Fibroblast of skin of right quadriceps (primary cell): Measurements from ENCODE around the gene FBXO7.
"Not testable (repeated sequence)": the region's sequence is repeated elsewhere in the genome, so short reads cannot be mapped to it uniquely, and the experiment has no call there.

Experiments used
- DNase-seq: peaks from one replicate; pipeline ENCODE4 v3.0.0-alpha.2; 2013

Gene FBXO7

DNA sequence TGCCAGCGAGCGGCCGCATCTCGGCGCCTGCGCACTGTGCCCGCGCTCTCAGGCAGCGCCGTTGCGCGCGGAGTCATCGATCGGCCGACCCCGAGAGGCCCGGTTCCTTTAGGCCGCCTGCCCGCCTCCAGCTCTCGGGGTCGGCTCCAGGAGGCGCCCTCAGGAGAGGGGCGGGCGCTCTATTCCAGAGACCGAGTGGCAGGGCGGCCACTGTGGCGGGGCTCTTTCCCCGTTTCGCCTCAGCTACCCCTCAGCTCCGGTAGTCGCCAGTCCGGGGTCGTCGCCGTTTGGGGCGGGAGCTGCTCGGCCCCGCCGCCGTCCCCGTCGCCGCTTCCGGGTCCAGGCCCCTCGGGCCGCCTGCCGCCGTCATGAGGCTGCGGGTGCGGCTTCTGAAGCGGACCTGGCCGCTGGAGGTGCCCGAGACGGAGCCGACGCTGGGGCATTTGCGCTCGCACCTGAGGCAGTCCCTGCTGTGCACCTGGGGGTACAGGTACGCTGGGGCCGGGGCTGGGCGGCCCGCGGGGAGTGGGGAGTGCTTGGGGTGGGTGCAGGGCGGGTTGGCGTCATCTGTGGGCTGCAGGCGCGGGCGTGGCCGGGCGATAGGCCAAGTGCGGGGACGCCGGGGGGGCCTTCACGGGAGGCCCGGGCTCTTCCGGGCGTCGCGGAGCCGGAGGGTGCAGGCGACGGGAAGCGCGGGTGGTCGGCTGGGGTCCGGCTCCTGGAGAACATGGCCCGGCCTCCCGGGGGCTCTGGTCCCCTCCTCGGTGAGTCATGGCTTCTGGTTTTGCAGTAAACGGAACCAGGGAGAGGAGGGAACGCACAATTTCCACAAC is at the start of gene FBXO7:
FBXO7 (plus strand) TSS at position 177 of the 833 bp plus-strand sequence; CDS start at position 369, 192 bp downstream.
- DNase-seq = peak; percentile 93

DNA sequence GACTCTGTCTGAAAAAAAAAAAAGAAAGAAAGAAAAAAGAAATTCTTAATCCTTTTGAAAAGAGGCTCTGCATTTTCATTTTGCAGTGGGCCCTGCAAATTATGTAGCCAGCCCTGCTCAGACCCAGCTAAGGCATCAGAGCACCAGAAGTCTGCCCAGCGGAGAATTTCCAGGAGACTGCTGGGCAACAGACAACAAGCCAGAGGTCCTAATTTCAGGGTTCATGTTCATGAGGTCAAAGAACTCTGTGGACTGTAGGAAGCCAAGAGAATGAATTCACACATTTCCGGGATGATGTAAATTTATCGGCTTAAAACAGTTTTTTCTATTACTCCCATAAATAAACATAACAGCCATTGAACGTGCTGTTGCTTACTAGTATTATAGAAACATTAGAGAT is 47.7 kb upstream of the FBXO7 start:
- no peak for DNase-seq

DNA sequence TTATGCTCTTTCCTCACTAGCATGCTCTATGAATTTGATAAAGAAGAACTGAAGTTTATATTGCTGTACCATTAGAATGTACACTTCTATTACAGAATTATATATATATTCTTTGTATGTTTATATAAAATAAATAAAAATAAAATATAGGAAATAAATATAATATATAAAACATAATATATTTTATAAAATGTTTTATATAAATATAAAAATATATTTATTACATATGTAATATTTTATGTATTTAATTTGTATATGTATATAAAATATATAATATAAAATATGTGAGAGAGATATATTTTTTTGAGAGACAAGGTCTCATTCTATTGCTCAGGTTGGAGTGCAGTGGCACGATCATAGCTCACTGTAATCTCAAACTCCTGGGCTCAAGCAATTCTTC is 44.3 kb upstream of the FBXO7 start:
- no peak for DNase-seq

DNA sequence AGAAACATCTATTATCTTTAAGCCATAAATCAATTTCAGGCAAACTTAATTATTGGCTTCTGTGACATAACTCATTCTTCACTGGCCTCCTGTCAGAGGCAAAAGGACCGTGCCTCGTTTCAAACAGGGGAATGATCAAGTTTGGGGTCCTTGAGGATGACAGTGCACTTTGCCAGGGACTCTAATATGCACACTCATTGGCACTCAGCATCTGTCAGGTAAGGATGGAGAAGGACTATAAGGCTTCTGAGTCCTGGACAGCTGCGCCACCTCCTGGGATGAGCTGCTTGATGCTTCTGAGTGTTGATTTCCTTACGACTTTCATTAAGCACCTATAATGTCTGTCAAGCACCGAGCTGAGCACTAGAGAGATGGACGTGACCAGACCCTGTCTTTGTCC is 30.5 kb upstream of the FBXO7 start:
- DNase-seq = no peak

DNA sequence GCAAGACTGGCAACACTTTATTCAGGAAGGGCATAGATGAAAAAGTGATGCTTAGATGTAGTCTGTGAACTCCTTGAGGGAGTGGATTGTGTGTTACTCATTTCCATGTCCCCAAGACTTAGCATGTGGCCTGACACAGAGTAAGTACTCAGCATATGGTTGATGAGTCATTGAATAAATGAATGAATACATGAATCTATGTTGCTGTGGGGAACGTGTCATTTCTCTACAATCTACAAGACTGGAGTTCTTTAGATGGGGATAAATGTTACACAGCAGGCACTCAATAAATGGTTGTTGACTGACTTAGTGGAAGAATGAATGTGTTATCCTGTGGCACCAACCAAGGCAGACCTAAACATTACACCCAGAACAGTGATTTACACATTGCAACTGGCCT is 28.3 kb upstream of the FBXO7 start:
- no peak for DNase-seq

DNA sequence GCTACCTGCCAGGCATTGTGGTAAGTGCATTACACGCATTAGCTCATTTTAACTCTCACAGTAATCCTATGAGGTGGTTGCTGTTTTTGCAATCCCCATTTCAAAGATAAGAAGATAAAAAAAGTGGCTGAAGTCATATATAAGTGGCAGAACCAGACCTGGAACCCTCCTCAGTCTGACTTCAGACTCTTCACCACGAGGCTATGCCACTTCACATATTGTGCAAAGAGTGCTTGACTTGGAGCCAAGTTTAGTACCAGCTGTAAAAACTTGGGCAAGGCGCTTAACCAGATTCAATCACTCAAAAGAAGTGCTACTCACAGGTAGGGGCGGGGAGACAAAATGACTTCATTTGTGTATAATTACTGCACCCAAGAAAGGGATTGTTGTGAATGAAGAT is 25.6 kb upstream of the FBXO7 start:
- DNase-seq = no peak

DNA sequence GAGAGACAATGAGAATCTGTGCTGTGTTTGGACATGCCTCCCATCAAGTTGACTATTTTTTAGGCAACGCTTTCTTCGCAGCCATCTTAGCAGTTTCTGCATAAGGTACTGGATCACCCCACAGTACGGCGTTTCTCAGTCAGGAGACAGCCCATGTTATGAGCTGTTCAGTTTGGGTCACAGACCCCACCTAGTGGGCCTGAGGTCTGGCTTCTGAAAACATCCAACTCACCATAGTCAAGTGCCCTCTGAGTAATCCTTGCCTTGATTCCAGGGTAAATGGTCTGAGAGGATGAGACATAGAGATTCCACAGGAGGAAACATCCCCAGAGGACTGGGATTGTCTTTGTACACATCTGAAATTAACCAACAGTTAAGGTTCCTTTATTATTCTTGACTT is 17.6 kb upstream of the FBXO7 start:
- DNase-seq = no peak

DNA sequence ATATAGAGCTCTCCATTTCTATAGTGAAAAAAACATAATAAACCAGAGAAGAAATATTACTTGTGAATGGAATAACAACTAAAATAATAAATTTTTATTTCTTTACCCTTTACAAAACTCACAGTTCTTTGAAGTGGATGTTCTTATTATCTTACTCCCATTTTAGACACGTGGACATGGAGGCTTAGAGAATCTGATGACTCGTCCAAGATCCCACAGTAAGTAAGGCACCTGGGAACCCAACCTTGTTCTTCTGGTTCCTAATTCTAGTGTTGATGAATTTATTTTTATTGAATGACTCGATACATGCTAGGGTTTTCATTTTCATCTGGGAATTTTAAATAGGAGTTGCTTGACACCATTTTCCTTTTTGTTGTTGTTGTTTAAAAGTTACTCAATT is 12.2 kb upstream of the FBXO7 start:
- DNase-seq = no peak

DNA sequence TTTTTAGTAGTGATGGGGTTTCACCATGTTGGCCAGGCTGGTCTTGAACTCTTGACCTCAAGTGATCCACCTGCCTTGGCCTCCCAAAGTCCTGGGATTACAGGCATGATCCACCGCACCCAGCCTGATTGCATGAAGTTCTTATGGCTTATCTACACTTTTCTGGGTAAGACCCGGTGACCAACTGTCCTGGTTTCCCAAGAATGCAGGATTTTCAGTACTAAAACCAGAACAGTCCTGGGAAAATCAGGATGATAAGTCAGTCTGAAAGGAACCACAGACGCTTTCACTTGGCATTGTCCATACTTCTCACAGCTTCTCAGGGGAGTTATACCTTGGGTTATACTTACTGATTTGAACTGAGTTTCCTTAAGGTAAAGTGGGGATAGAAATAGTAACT is 8.9 kb upstream of the FBXO7 start:
- no peak for DNase-seq

DNA sequence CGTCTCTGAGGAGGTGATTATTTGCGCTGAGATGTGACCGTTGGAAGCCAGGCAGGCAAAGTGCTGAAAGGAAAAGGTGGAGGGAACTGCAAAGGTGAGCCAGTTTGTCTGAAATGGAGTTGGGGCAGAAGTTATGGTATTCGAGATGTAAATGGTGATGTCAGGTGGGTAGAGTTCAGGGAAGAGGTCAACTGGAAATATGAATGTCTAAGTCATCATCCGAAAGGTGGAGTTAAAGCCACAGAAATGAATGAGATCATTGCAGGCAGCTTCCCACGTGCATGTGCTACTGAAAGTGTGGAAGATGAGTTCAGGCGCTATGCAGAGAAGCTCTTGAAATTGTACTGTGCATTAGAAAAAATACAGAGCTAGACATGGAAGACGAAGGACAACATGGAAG is 8.1 kb upstream of the FBXO7 start:
- no peak for DNase-seq

DNA sequence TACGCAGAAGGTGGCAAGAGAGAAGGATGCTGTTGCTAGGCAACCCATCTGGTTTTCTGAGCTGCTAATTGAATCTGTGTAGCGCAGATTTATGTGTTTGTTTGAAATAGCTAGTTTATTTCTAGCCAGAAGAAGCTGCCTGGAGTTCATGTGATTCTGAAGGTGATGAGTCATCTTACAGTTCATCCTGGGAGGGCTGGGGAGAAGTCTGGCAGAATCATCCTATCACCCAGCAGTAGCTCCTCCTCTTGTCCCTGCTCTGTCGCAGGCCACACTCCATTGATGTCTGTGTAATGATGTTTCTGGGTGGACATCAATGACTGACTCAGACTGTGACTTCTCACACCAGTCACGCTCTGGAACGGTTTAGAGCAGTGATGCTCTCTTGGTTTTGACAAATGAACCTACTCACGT is 4.8 kb upstream of the FBXO7 start:
- DNase-seq = peak; percentile 83

DNA sequence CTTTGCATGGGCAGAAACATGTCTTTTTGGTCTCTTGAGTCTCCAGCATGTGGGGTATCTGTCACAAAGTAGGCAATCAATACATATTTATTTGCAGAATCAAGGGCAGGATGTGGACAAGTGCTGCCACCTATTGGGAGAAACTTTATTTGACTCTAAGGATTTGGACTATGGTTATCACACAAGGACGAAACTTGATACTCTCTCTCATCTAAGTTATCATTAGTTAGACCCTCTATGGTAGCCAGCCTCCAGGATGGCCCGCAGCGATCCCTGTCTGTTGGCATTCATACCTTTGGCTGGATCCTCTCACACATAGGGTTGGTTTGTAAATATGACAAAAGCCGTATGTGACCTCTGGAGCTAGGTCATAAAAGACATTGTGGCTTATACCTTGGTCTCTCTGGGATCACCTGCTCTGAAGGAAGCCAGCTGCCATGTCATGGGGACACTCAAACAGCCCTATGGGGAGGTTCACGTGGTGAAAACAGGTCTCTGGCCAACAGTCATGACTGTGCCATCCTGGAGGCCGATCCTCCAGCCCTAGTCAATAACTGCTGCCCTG is 1.1 kb upstream of the FBXO7 start:
- DNase-seq = peak; percentile 61

DNA sequence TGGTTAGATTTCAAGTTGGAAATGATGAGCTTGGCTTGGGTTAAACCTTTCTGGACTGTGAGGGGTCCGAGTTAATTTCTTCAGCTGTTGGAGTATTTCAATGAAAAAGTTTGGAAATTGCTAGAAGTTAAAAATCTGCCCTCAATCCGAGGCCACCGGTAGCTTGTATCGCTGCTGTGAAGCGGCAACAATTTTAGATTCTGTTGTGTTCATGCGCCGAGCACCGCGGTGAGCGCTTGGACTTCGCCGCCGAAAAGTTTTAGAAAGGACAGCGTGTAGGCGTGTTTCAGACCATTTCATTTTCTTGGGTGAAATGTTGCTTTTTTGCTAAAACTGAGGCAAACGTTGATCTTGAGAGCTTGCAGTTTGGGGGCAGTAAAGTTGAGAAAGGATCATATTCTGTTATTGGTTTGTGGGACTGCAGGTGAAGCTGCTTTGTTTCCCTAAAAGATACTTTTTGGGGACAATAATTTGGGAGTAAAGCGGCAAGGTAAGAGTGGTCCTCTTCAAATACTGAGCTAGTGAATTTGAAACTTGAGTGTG is 928 bp downstream of the FBXO7 start:
- DNase-seq = no peak

DNA sequence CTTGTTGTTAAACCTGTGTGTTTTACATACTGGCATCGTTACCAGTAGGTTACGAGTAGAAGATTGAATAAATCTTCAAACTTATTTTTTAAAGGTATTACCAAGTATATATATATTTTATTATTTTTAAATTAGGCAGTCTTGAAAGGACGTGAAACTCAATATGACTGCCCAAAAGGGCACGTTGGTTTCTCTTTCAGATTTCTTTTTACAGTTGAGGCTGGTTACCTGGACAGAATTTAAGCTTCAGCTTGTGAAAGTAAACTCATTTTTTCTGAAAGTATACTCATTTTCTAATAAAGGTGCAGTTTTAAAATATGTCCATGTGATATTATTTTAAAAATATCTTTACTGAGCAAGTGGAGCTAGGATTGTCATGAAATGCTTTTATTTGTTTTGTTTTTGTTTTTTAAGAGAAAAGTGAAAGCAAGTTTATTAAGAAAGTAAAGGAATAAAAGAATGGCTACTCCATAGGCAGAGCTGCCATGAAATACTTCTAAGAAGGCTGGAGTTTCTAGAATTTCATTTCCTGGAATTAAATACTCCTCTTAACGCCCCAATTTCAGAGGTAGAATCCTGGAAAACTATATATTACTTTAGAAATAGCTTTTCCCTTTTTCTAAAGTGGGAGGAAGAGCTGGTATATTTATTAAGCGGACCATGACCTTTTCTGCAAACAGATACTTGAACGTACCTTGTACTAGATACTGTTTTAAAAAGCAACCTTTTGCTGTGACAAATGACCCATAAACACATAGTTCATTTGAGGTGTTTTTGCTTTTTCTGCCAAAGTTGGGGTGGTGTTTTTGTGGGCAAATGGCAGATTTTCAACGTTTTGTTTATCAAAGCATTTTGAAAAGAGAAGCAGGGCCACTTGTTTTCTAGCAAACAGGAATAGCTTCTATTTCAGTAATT is 1.9 kb downstream of the FBXO7 start:
- no peak for DNase-seq

DNA sequence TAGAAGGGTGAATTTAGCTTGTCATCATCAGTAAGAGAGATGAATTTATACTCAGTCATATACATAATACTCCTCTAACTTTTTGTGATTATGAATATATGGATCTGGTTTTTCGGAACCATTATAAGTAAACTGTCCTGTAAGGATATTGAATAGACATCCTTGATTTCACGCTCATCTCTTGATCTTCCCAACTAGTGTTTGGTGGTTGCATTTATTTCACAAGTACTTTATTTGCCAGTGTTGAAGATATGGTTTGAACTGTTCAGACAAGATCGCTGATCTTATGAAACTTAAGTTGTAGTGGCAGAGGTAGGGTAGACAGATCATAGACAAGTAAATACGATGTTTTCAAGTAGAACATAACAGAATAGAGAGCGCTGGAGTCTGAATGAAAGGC is 3.0 kb downstream of the FBXO7 start:
- DNase-seq = no peak

DNA sequence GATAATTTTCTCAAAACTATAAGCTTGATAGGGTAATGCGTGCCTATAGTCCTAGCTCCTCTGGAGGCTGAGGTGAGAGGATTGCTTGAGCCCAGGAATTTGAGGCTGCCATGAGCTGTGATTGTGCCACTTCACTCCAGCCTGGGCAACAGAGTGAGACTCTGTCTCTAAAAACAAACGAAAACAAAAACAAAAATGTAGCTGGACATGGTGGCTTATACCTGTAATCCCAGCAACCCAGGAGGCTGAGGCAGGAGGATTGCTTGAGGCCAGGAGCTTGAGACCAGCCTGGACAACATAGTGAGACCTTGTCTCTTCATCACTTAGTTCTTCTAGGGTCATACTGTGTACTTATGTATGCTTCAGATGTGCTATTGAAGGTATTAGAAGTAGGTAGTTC is 3.9 kb downstream of the FBXO7 start:
- not testable (repeated sequence) for DNase-seq

DNA sequence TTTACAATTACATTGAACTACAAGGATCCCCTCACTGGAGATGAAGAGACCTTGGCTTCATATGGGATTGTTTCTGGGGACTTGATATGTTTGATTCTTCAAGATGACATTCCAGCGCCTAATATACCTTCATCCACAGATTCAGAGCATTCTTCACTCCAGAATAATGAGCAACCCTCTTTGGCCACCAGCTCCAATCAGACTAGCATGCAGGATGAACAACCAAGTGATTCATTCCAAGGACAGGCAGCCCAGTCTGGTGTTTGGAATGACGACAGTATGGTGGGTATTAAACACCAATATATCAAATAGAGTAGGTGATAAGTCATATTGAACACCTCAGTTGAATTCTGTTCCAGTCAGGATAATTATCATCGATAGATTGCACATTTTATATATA is 4.4 kb downstream of the FBXO7 start:
- DNase-seq = peak; percentile 20

DNA sequence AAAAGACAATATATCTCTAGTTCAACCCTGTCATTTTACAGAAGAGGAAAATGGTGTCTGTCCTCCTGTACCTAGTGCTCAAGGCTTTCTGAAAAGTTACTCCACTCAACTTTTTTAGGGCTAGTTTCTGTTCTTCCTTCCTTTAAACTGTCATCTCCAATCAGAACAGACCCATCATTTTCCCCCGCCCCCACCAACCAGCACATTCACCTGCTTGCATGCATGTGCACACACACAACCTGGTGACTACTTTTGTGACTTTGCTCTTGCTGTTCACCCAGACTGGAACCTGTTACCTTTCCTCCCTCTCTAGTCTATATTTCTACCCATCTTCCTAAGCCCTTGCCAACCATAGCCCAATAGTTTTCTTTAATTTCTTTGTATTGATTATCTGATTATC is 5.6 kb downstream of the FBXO7 start:
- no peak for DNase-seq

DNA sequence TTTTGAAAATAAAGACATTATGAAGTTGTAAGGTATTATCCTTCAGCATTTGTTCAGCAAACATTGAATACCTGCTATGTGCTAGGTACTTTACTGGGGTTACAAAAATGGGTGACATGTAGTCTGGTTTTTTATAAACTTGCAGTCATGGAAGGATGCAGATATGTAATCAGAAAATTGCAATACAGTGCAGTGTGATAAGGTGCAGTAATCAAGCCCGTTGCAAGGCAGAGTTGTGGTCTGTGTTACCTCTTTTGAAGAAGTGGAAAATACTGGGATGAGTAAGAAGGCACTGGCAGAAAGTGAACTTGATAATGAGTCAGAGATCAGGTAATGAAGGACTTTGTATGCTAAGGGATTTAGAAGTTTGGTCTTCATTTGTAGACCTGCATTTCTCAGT is 8.1 kb downstream of the FBXO7 start:
- no peak for DNase-seq

DNA sequence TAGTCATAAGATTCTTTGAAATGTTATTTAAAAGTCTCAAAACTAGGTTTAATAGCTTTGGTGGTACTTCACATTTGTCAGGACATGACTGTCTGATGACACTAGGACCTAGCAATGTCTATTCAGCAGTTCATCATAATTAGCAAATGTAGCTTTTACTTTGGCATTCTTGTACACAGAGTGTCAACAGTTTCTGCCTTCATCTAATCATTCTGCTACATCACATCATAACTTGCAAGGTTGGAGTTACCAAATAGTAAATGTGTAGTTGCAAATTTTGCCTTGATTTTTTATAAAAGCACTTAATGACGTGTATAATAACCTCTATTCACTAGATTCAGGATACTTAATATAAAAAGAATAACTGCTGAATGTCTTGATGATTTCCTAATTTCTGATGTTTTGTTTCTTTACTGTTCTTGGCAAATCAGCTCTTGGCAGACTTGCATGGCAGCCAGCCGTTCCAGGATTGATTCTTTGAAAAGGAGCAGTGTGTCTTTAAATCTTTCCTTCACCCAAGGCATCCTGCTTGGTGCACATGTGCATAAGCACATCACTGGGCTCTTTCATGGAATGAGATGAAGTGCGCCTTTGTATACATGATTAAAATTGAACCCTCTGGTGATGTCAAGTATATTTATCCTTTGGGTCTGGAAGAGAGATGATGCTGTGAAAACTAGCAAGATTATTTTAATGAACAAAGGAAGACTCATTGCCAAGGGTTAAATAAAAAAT is 12.2 kb downstream of the FBXO7 start:
- DNase-seq = no peak

DNA sequence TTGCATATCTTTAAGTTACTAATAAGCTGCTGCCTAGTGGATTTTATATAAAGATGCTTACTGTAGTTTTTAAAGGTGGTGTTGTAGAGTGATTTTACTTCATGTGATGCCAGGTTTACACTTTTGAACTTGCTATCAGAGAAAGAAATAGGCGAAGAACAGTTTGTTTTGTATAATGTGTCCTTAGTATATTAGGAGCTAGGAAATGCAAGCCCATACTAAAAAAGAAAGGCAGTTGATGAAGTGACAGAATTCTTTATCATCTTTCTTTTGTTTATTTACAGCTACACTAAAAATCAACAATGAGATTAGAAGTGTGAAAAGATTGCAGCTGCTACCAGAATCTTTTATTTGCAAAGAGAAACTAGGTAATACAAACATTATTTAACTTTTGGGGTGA is 12.8 kb downstream of the FBXO7 start:
- DNase-seq = no peak

DNA sequence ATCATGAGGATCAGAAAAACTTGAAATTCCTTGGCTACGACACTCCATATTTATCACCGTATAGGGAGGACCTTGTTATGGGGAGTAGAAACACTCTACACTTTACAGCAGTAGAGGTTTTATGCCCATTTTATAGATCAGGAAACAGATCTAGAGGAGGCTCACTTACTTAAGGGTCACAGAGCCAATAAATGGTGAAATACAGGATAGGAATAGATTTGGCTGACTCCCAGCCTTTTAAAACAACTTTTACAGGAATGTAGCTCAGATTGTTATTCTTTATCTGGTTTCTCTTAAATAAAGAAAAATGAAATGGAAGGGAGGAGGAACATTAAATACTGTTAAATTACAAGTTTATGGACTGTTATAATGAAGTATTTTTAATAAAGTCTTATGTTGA is 14.8 kb downstream of the FBXO7 start:
- no peak for DNase-seq

DNA sequence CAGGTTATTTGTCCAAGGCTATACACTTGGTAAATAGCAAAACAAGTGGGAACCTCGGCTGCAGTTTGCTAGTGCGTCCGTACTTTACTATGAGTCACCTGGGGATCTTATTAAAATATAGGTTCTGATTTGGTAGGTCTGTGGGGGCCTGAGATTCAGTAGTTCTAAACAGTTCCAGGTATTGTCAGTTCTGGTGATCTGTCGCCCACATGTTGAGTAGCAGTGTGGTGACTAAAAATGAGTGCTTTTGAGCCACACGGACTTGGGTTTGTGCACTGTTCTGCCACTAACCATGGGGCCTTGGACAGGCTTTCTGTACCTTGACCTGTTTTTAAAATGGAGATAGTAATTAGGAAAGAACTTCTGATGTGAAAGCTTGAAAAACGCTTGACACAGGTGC is 15.7 kb downstream of the FBXO7 start:
- DNase-seq = no peak
